ENCODE results near the gene LIMS2.

The LIMS2 gene

DNA sequence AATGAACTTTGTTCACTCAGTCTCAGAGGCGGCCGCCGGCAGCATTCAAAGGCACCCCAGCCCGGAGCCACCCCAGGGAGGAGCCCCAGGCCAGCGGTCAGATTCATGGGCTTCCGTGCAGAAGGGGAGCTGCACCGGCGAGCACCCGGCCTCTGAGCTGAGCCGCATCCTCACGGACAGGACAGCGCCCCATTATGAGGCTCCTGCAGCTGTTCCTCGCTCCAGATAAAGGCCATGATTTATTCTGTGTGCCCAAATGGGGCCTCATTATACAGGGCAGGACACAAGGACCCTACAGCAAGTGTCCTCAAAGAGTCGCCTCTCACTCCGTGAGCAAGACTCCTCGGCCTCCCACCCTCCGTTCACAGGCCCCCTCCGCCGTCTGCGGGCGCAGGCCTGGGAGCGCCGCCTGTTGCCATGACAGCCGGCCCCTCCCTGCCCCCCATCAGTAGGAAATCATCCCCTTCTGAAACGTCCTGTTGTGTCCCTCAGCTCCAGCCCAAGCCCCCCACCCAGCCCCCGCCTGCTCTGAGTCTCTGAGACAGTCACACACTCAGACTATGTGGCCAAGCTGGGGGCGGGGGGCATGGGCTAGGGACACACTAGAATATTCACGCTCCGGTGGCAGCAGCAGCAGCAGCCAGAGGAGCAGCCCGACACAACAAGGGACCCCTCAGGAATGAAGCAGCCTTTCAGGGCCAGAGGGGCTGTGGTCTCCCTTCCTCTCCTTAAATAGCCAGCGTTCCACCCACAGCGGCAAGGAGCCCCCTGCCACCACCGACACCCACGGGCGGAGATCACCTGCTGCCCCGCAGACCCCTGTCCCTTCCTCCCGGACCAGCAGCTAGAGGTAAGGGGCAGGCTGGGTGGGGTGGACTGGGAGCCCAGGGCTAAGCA is 29.7 kb downstream of the LIMS2 start, which contains the start of gene GPR17:
TSS of gene GPR17 (plus strand) at position 759 of the 897 bp plus-strand sequence. CDS start 4,583 bp downstream, outside the sequence.
- no peak within 1 kb of the TSS for H3K14ac ChIP-seq (ENCODE audit: low read length)
- H3K9ac ChIP-seq (ENCODE audit: low read depth, low read length, poor library complexity): peak within 1 kb of the TSS; percentile 67
- H3K27ac ChIP-seq (replicated peaks; ENCODE audit: low read length): no peak within 1 kb of the TSS
- no CpG with 5 or more reads among the region's 37 CpGs for whole genome bisulfite sequencing, 2 donors (ENCODE audit: extremely low coverage in 2 of 2, insufficient read length in 2 of 2, insufficient replicate concordance in 1 of 2)
- peak within 1 kb of the TSS; percentile 94 for H2AK5ac ChIP-seq (ENCODE audit: low read depth, low read length)
- DNase-seq (ENCODE audit: low spot score): no peak
- no peaks in the 10 kb centered on the region for H3K36me3 ChIP-seq (replicated peaks in 1 of 2; ENCODE audit: control insufficient read depth in 2 of 2, insufficient read depth in 2 of 2, low read length in 2 of 2)
- H3K27me3 ChIP-seq (ENCODE audit: control insufficient read depth in 3 of 3, insufficient read depth in 3 of 3, low read depth in 1 of 3, low read length in 3 of 3): peaks cover 0 to 2% (median 0%) of the 10 kb centered on the region in 3 experiments
- peak within 1 kb of the TSS; percentile 31 for H4K8ac ChIP-seq (ENCODE audit: low read depth, low read length)
- no peaks in the 10 kb centered on the region for H3K79me1 ChIP-seq (ENCODE audit: low read depth, low read length)
- no peak within 1 kb of the TSS for H3K4ac ChIP-seq (ENCODE audit: low read length)
- H2AFZ ChIP-seq (ENCODE audit: low read length): peak within 1 kb of the TSS; percentile 83
- peak within 1 kb of the TSS; percentile 93 for H2BK12ac ChIP-seq (ENCODE audit: low read length)
- peak within 1 kb of the TSS; percentile 81 for H3K23ac ChIP-seq (ENCODE audit: low read depth, low read length, poor library complexity)
- no peaks in the 10 kb centered on the region for H3K9me3 ChIP-seq (replicated peaks in 1 of 2; ENCODE audit: control insufficient read depth in 2 of 2, insufficient read depth in 1 of 2, low read depth in 1 of 2, low read length in 2 of 2)
- H3K4me1 ChIP-seq (ENCODE audit: control insufficient read depth in 2 of 2, insufficient read depth in 1 of 2, low read depth in 1 of 2, low read length in 2 of 2): peaks cover 12 to 16% of the 10 kb centered on the region in 2 donors
- H4K91ac ChIP-seq (ENCODE audit: low read depth, low read length, poor library complexity): no peak within 1 kb of the TSS
- peak within 1 kb of the TSS; percentile 58 for H2BK5ac ChIP-seq (ENCODE audit: low read length)
- H3K4me3 ChIP-seq (ENCODE audit: low read length in 2 of 2): peak within 1 kb of the TSS in 1 of 2 donors; percentile 18
- H2BK120ac ChIP-seq (ENCODE audit: low read depth, low read length): peak within 1 kb of the TSS; percentile 68
- peak within 1 kb of the TSS; percentile 97 for H2BK15ac ChIP-seq (ENCODE audit: low read length)
- peak within 1 kb of the TSS; percentile 89 for H3K18ac ChIP-seq (ENCODE audit: low read length)
- H3K4me2 ChIP-seq (ENCODE audit: insufficient read depth, low read length, poor library complexity, severe bottlenecking): no peak within 1 kb of the TSS

DNA sequence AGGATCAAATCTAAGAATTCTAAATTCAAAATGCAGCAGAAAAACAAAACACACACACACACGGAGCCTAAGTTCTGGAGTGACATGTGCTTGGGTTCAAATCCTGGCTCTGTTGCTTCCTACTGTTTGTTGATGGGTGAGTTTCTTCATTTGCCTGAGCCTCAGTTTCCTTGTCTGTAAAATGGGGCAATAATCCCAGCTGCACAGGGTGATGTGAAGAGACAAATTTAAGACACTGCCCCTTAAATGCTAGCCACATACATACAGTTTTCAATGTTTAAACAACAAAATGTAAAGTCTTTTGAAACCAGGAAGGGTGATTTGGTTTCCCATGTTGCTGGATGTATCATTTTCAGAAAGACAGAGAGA is 30.3 kb downstream of the LIMS2 start:
- no peak overlapping the region for H3K23ac ChIP-seq (ENCODE audit: low read depth, low read length, poor library complexity)
- H2BK12ac ChIP-seq (ENCODE audit: low read length): no peak overlapping the region
- no peak overlapping the region for H2BK15ac ChIP-seq (ENCODE audit: low read length)
- H3K27ac ChIP-seq (replicated peaks; ENCODE audit: low read length): no peak overlapping the region
- H3K4me2 ChIP-seq (ENCODE audit: insufficient read depth, low read length, poor library complexity, severe bottlenecking): no peak overlapping the region
- no peak for DNase-seq (ENCODE audit: low spot score)
- H3K14ac ChIP-seq (ENCODE audit: low read length): no peak overlapping the region
- H2AFZ ChIP-seq (ENCODE audit: low read length): peak overlapping the region; percentile 83
- no CpG with 5 or more reads among the region's 1 CpG for WGBS, 2 donors (ENCODE audit: extremely low coverage in 2 of 2, insufficient read length in 2 of 2, insufficient replicate concordance in 1 of 2)
- H2BK5ac ChIP-seq (ENCODE audit: low read length): no peak overlapping the region
- H3K9me3 ChIP-seq (replicated peaks in 1 of 2; ENCODE audit: control insufficient read depth in 2 of 2, insufficient read depth in 1 of 2, low read depth in 1 of 2, low read length in 2 of 2): no peaks in the 10 kb centered on the region
- H3K4me3 ChIP-seq (ENCODE audit: low read length in 2 of 2): no peak overlapping the region
- no peak overlapping the region for H3K18ac ChIP-seq (ENCODE audit: low read length)
- peaks cover 0 to 2% (median 0%) of the 10 kb centered on the region in 3 experiments for H3K27me3 ChIP-seq (ENCODE audit: control insufficient read depth in 3 of 3, insufficient read depth in 3 of 3, low read depth in 1 of 3, low read length in 3 of 3)
- H4K8ac ChIP-seq (ENCODE audit: low read depth, low read length): no peak overlapping the region
- no peak overlapping the region for H2BK120ac ChIP-seq (ENCODE audit: low read depth, low read length)
- H3K4ac ChIP-seq (ENCODE audit: low read length): no peak overlapping the region
- no peaks in the 10 kb centered on the region for H3K36me3 ChIP-seq (replicated peaks in 1 of 2; ENCODE audit: control insufficient read depth in 2 of 2, insufficient read depth in 2 of 2, low read length in 2 of 2)
- H3K4me1 ChIP-seq (ENCODE audit: control insufficient read depth in 2 of 2, insufficient read depth in 1 of 2, low read depth in 1 of 2, low read length in 2 of 2): peaks cover 12 to 16% of the 10 kb centered on the region in 2 donors
- H4K91ac ChIP-seq (ENCODE audit: low read depth, low read length, poor library complexity): no peak overlapping the region
- no peak overlapping the region for H3K9ac ChIP-seq (ENCODE audit: low read depth, low read length, poor library complexity)
- H2AK5ac ChIP-seq (ENCODE audit: low read depth, low read length): no peak overlapping the region
- H3K79me1 ChIP-seq (ENCODE audit: low read depth, low read length): no peaks in the 10 kb centered on the region

DNA sequence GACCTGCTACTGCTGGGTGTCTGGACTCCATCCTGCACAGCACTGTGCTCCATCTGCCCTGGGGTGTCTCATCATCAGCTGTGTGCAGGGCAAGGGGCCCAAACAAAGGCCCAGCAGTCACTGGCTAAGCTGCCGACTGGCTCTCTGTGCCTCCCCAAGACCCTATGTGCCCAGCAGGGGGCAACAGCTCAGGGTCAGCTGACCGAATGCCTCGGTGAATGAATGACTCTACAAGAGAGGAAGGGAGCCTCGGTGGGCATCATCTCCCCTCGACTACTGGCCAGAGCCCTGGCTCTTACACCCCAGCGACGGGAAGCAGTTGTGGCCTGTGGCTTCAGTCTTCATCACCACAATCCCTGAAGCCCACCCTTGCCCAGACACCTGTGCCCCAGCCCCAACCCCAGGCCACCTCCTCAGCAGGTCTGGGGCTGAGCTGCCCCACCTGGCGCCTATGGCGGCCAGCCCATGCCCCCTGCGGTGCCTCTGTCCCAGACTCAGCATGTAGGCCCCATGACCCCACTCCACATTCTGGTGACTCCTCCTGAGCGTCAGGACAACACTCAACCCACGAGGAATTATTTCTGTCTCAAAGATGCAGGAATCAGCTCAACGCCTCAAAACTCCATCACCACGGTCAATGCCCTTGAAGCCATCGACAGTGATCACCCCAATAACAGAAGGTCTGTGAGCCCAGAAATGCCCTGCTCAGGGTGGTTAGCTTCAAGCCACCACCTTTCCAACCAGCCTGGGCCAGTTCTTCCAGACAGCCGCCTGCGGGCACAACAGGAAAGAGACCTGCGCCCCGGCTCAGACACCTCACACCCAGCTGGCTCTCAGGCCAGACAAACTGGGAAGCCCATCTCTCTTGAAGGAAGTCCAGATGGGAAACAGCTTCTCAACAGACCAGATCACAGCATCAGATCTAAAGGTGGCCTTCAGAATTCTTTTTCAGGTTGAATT is 31.0 kb downstream of the LIMS2 start:
- Histone ChIP-seq H2BK12ac (ENCODE audit: low read length) (no peak overlapping the region), H3K27me3 (ENCODE audit: control insufficient read depth in 3 of 3, insufficient read depth in 3 of 3, low read depth in 1 of 3, low read length in 3 of 3) (peaks cover 0 to 2% (median 0%) of the 10 kb centered on the region in 3 experiments), H3K4ac (ENCODE audit: low read length) (no peak overlapping the region), H4K91ac (ENCODE audit: low read depth, low read length, poor library complexity) (no peak overlapping the region), H2BK5ac (ENCODE audit: low read length) (peak overlapping the region; percentile 78), H3K9me3 (replicated peaks in 1 of 2; ENCODE audit: control insufficient read depth in 2 of 2, insufficient read depth in 1 of 2, low read depth in 1 of 2, low read length in 2 of 2) (no peaks in the 10 kb centered on the region), H3K4me3 (ENCODE audit: low read length in 2 of 2) (no peak overlapping the region), H4K8ac (ENCODE audit: low read depth, low read length) (no peak overlapping the region), H3K27ac (replicated peaks; ENCODE audit: low read length) (no peak overlapping the region), H3K23ac (ENCODE audit: low read depth, low read length, poor library complexity) (peak overlapping the region; percentile 2), H3K4me1 (ENCODE audit: control insufficient read depth in 2 of 2, insufficient read depth in 1 of 2, low read depth in 1 of 2, low read length in 2 of 2) (peaks cover 12 to 16% of the 10 kb centered on the region in 2 donors), H2BK120ac (ENCODE audit: low read depth, low read length) (no peak overlapping the region), H3K36me3 (replicated peaks in 1 of 2; ENCODE audit: control insufficient read depth in 2 of 2, insufficient read depth in 2 of 2, low read length in 2 of 2) (no peaks in the 10 kb centered on the region), H3K9ac (ENCODE audit: low read depth, low read length, poor library complexity) (peak overlapping the region; percentile 1), H3K18ac (ENCODE audit: low read length) (peak overlapping the region; percentile 88), H2AFZ (ENCODE audit: low read length) (peak overlapping the region; percentile 55), H3K79me1 (ENCODE audit: low read depth, low read length) (no peaks in the 10 kb centered on the region), H2BK15ac (ENCODE audit: low read length) (peak overlapping the region; percentile 54), H3K14ac (ENCODE audit: low read length) (no peak overlapping the region), H2AK5ac (ENCODE audit: low read depth, low read length) (peak overlapping the region; percentile 85), H3K4me2 (ENCODE audit: insufficient read depth, low read length, poor library complexity, severe bottlenecking) (no peak overlapping the region)
- no CpG with 5 or more reads among the region's 19 CpGs for WGBS, 2 donors (ENCODE audit: extremely low coverage in 2 of 2, insufficient read length in 2 of 2, insufficient replicate concordance in 1 of 2)
- DNase-seq (ENCODE audit: low spot score): no peak

Measured in neuronal stem cell (in vitro differentiated cells).